Activated T-cell treated with anti-CD3 and anti-CD28 coated beads, Interleukin-2, amount 50 U/mL, for 48 hours (primary cell): ENCODE results near the gene PARD3.

Experiments used
- DNase-seq, 2 experiments: peaks; one replicate each; pipeline ENCODE4 v3.0.0-alpha.2; 2020

The PARD3 gene

DNA sequence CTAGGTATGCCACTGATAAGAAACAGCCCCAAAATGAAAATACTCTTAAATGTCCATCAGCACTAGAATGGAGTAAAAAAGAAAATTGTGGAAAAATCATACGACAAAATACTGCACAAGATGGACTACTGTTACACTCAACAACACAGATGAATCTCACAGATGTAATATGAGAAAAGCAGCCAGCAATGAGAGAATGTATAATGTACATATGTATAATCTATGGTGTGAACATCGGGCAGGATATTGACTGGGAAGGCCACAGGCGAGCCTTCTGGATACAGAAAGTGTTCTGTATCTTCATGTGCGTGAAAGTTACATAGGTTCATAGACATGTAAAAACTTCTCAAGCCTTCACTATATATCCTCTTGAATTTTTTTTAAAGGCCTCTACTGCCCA is 212.6 kb downstream of the PARD3 start:
- no peak for DNase-seq

GRCh38 chr10:34601691-34602090 is 213.4 kb downstream of the PARD3 start:
- no peak for DNase-seq

DNA sequence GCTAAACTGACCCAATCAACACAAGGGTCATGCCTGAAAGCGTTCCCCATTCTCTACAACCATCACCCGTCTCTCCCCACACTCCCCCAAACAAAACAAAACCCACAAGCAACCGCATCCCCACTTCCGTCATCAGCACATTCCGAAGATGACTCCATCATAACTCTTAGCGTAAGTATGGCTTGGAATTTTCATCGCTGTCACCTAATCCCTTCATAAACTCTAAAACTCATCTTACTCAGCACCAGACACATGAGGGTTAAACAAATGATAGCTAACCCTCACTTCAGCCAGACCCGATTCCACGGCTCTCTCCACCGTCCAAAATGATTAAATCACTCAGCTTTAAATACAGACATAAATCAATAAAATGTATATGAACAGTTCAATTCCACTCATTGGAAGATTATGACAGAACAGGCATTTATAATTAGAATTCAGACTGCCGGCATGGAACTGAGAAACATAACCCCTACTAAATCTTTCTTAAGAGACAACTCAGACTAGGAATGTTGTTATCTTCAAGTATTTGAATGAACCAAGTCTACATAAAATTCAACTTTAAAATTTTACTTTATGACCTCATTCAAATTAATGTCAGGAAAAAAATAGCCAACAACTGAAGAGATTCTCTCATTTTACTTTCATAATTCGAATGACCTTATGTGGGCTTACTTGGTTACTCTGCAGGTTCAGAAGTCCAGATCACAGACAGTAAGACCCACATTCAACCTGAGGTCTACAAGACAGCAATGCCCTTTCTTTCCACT is 215.9 kb downstream of the PARD3 start:
- no peak for DNase-seq

DNA sequence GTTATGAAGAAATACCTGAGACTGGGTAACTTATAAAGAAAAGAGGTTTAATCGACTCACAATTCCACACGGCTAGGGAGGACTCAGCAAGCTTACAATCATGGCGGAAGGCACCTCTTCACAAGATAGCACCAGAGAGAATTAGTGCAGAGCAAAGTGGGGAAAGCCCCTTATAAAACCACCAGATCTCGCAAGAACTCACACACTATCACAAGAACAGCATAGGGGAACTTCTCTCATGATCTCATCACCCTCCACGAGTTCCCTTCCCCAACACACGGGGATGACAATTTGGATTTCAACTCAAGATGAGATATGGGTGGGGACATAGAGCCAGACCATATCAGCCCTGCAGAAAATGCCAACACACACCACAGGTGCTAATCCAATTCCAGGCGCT is 218.7 kb downstream of the PARD3 start:
- DNase-seq, result no peak

GRCh38 chr10:34593930-34594329 is 221.2 kb downstream of the PARD3 start:
- DNase-seq, result no peak

DNA sequence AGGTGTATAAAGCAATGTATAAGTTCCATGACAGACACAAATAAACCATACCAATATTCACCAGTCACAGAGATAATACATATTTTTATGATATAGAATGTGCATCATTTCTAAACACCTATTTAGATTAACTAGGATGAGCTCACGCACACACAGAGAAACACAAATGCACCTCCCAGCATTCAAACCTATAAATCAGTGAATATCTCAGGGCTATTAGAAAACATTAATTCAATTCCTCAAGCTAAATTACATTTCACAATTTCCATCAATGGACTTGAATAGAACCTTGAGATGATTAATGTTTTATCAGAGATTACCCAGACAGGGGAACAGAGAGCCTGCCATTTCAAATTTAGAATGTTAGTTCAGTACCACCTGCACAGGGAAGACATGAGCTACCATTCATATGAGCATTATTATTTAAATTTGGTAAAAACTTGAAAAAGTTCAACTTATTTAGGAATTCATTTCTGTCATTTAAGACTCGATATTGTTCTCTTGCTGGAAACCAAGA is 221.7 kb downstream of the PARD3 start:
- no peak for DNase-seq

DNA sequence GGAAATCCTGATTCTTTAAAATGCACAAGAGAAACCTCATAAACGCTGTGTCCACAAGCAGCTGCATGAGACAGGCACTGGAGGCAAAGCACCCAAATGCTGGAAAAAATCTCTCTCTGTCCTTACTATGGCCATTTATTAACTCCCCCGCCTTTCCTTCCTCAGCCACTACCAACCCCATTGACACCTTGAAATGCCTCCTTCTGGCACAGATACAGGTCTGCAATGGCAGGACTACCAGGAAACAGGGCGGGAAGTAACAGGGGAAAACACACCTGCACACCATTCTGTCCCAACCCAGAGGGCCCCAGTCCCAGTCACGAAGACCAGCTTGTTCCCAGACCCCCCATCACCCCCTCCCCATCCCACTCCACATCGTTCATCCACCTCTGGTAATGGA is 224.3 kb downstream of the PARD3 start:
- DNase-seq, result no peak

DNA sequence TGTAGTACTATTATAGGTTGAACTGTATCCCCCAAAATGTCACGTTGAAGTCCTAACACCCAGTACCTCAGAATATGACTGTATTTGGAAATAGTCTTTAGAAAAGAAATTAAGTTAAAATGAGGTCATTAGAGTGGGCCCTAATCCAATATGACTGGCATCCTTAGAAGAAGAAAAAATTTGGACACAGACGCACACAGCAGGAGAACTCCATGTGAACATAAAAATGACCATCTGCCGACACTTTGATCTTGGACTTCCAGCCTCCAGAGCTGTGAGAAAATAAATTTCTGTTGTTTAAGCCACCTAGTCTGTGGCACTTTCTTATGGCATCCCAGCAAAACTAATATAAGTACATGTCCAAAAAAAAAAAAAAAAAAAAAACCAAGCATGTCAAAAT is 225.8 kb downstream of the PARD3 start:
- no peak for DNase-seq

- DNase-seq, result no peak
Observed at GRCh38 chr10:34587680-34588019, 227.4 kb downstream of the PARD3 start.

DNA sequence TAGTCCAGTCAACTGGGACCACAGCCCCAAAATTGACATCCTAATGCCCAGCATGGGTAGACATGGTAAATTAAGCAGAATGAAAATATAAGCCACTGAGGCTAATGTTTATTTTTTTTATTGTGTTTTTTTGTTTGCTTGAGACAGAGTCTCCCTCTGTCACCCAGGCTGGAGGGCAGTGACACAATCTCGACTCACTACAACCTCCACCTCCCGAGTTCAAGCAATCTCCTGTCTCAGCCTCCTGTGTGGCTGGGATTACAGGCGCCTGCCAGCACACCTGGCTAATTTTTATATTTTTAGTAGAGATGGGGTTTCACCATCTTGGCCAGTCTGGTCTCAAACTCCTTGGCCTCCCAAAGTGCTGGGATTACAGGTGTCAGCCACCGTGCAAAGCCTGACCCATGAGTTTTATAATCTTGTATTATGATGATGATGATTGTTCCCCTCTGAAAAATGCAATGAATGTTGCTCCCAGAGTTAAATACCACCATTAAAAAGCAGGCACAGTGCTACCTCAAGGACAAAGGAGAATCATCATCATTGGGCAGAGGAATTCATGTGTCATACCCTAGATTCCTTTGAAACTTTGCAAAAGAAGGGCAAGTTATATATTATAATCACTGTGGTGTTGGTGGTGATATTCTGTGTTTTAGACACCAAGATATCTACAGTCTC is 228.0 kb downstream of the PARD3 start:
- DNase-seq, result no peak

DNA sequence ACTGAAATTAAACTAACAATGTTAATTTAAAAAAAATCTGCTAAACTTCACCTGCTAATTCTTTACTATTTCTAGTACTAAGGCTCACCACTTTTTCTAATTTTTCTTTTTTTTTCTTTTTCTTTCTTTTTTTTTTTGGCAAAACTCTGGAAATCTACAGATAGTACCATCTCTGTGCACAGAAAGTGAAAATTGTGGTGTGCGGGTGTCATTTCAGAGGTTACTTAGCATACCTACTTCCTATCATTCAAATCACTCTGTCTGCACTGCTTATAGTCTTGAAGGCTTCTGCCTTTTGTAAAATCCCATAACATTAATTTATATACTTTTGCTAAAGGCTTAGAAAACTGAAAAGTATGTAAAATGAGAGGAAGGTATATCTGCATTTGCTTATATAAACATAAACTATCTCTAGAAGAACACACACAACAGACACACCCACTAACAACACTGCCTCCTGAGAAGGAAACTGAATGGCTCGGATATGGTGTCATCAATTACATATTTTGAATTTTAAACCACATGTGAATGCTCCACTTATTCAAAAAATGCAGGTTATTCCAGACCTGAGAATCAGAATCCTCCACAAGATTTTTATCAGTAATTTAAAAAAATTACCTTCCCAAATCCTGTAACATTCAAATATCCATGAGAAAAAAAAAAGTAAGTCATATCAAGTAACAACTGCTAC is 229.5 kb downstream of the PARD3 start:
- DNase-seq, result no peak

DNA sequence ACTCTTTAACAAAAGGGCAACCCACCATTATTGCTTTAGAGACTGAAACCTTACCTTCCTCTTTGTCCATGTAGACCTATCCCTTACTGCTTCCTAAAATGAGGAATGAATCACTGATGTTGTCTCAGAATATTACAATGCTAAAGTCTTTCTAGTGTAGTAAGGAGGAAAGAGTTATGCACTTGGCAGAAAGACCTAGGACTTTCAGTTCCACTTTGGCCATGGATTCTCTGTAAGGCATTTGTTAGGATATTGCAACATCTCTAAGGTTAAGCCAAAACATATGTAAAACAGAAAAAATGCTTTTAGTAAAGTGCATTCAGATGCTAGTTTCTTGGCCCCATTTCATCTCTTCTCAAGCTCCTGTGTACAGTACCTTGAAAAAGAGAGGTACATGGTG is 230.9 kb downstream of the PARD3 start:
- no peak for DNase-seq

GRCh38 chr10:34581801-34582532 is 233.1 kb downstream of the PARD3 start:
- DNase-seq, result no peak

GRCh38 chr10:34580643-34581042 is 234.5 kb downstream of the PARD3 start:
- DNase-seq, result no peak

- DNase-seq, result no peak
Observed at GRCh38 chr10:34580214-34580613, 234.9 kb downstream of the PARD3 start.

DNA sequence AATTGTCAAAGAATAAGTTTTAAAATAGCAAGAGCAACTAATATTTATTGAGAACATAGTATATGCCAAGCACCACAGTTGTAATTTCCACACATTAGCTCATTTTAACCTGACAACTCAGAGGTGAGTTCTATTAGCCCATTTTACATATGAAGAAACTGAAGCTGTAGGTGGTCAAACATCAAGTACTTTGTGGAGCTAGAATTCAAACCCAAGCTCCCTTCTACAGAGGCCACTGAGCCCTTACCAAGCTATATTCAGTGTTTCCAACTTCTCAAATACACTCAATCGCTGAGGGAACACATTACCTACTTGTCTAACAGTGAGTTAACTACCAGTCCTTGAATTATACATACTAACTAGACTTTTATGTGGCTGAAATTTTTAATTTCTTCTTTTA is 236.6 kb downstream of the PARD3 start:
- DNase-seq, result no peak

DNA sequence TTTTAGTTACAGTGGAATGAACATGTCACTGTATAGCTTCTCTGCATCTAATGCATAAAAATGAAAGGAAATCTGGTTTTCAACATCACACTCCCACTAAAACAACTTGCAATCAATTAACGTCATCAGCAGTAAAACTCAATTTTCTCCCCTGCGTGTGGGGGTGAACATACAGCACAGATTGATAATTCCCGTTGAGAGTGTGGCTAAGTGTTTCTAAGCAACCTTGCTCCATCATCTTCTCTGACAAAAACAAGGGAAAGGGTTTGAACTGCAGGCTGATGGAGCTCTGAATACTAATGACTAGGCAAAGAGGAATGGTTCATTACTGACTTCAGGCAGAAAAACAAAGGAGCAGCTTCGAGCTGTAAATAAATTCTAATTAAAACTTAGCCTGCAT is 238.3 kb downstream of the PARD3 start:
- no peak for DNase-seq

- no peak for DNase-seq
Observed at GRCh38 chr10:34575882-34576281, 239.2 kb downstream of the PARD3 start.

GRCh38 chr10:34574353-34574934 is 240.7 kb downstream of the PARD3 start:
- DNase-seq, result no peak

DNA sequence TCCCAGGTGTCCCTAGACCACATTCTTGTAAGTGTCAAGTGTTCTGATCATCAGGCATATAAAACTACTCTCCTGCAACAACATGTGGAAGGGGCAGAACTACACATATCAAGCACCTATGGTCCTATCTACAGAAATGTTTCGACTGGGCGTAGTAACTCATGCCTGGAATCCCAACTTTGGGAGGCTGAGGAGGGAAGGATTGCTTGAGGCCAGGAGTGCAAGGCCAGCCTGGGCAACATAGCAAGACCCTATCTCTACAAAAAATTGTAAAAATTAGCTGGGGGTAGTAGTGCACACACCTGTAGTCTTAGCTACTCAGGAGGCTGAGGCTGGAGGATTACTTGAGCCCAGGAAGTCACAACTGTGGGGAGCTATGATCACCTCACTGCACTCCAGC is 244.2 kb downstream of the PARD3 start:
- DNase-seq, result no peak

DNA sequence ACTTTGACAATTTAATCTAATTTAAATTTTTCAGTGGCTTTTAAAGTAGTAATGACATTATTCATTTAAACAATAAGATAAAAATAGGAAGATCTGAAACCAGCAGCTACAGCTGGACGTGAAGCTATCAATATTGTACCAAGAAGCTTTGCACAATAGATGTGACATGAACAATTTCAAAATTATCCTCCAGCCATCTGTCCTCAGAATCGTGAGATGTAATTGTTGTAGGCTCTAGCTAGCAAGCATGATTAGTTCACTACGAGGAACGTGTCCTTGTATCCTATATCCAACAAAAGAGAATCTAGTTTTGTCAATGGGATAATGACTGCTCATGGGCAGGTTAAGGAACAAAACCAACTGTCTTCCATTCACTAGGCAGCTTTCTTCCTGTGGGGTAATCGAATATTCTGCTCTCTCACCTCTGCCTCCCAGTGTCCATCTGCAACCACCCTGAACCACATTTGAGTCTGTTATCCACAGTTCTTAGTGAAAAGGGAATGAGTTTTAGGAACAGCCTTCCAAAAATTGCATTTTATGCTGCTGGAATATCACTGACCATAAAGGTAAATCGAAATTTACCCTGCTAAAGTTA is 247.3 kb downstream of the PARD3 start:
- DNase-seq, result no peak

DNA sequence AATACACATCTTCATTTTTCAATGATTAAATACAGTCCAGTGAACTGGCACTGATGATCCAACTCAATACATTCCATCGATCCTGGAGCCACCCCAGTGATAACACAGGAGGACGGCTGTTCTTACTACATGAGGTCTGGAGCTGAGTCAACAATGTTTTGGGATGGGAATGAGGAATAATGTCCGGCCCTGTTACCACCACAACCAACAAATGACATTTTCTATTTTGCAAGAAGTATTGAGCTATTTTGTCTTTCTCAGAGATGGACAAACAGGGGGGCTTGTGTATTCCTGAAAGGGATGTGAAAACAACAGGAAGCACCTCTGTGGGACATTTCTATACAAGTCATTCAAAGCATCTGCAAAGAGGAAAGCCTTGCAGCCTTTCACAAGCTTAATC is 249.2 kb downstream of the PARD3 start:
- no peak for DNase-seq
